K562 (cell line): ENCODE measurements around the gene MBNL1. TPM values are rescaled to one million over a fixed set of nuclear protein-coding genes. Genes with fewer than 3 reads are reported as not detected.
A peak's percentile ranks its signal among the peaks of the same experiment; 100 is the strongest.

ENCODE experiments used
- CEBPG ChIP-seq, 3 experiments: fragments of 200-800 bp in 1 of 3; sonication (Bioruptor generic) in 1 of 3; sonication (generic) in 1 of 3; formaldehyde crosslinking in 1 of 3; IDR thresholded peaks in 2 of 3; conservative IDR thresholded peaks in 1 of 3; 2 replicates each; pipeline versions ENCODE4 v1.6.1 to v1.8.0; 2016 to 2022; ENCODE audit warnings: missing compliant biosample characterization in 2 of 3, missing genetic modification characterization in 2 of 3, mild to moderate bottlenecking in 1 of 3, missing genetic modification reagents in 1 of 3
- DDX20 ChIP-seq: fragments of 450-650 bp; IDR thresholded peaks from 2 replicates; pipeline ENCODE4 v1.6.1; 2016; ENCODE audit warnings: missing genetic modification characterization, low read depth, mild to moderate bottlenecking, missing compliant biosample characterization, moderate library complexity
- FOXK2 ChIP-seq, 2 experiments: fragments of 450-650 bp; IDR thresholded peaks in 1 of 2; conservative IDR thresholded peaks in 1 of 2; 2 replicates each; pipeline ENCODE4 v1.6.1; 2016; ENCODE audit warnings: low read depth in 2 of 2, mild to moderate bottlenecking in 1 of 2
- HDAC1 ChIP-seq, 2 experiments: fragments of 450-650 bp; IDR thresholded peaks; 2 replicates each; pipeline ENCODE4 v1.6.1; 2016 to 2017; ENCODE audit warnings: inconsistent platforms in 1 of 2, mild to moderate bottlenecking in 1 of 2, moderate library complexity in 1 of 2
- PHTF2 ChIP-seq: fragments of 250-450 bp; sonication (Bioruptor Pico); IDR thresholded peaks from 2 replicates; pipeline ENCODE4 v1.5.0; 2021; ENCODE audit warnings: mild to moderate bottlenecking
- POLR3G ChIP-seq: IDR thresholded peaks from 2 replicates; pipeline ENCODE4 v1.6.1; 2011; ENCODE audit not compliant: insufficient read length, insufficient replicate concordance; ENCODE audit errors: extremely low read depth
- SMAD1 ChIP-seq: fragments of 150-350 bp; IDR thresholded peaks from 2 replicates; pipeline ENCODE4 v1.6.1; 2014; ENCODE audit warnings: low read length, low read depth; ENCODE audit not compliant: partially characterized antibody
- YY1 ChIP-seq, 3 experiments: IDR thresholded peaks; 2 replicates each; pipeline ENCODE4 v1.6.1; 2011; ENCODE audit warnings: low read length in 2 of 3, mild to moderate bottlenecking in 2 of 3, moderate library complexity in 2 of 3, borderline replicate concordance in 1 of 3, control low read depth in 1 of 3, low read depth in 1 of 3; ENCODE audit not compliant: insufficient read depth in 3 of 3, insufficient replicate concordance in 2 of 3, control insufficient read depth in 1 of 3, insufficient read length in 1 of 3; ENCODE audit errors: extremely low read depth in 1 of 3
- ZNF444 ChIP-seq: fragments of 250-450 bp; sonication (Bioruptor Pico); IDR thresholded peaks from 2 replicates; pipeline ENCODE4 v1.4.0; 2020; ENCODE audit warnings: mild to moderate bottlenecking, moderate library complexity
- polyA plus RNA-seq, 8 experiments: library from polyadenylated mRNA; depleted of rRNA in 4 of 8; stranded (reverse) in 5 of 8; unstranded in 3 of 8; fragments of >200 nt; fragmentation: Nextera tagmentation in 2 of 8; fragmentation: Illumina TruSeq in 1 of 8; extraction: Ambion mirVana in 2 of 8; extraction: Trizol in 1 of 8; gene quantifications; 2 replicates each; pipeline versions ENCODE4 v1.2.1 to v1.2.3, GENCODE V29; 2011 to 2014; ENCODE audit warnings: inconsistent platforms in 1 of 8, missing spikeins in 1 of 8
- total RNA-seq, 7 experiments: library from RNA; depleted of rRNA in 6 of 7; stranded (reverse); fragments of >200 nt in 6 of 7; fragmentation: Illumina TruSeq in 2 of 7; extraction: Trizol in 2 of 7; gene quantifications; 2 replicates each; pipeline versions ENCODE4 v1.2.1 to v1.2.3, GENCODE V29; 2011 to 2021; ENCODE audit warnings: low replicate concordance in 1 of 7
- TF ChIP-seq, protein P1 (sequence below): fragments of 450-650 bp; IDR thresholded peaks from 2 replicates; pipeline ENCODE4 v1.6.1; 2014; ENCODE audit warnings: low read depth, mild to moderate bottlenecking, moderate library complexity, borderline replicate concordance
- TF ChIP-seq, protein P2 (sequence below): fragments of 250-450 bp; sonication (Bioruptor Pico); IDR thresholded peaks from 2 replicates; pipeline ENCODE4 v1.8.0; 2021; ENCODE audit warnings: mild to moderate bottlenecking, moderate library complexity
- TF ChIP-seq, protein P3 (sequence below): fragments of 450-650 bp; IDR thresholded peaks from 2 replicates; pipeline ENCODE4 v1.6.1; 2016; ENCODE audit warnings: mild to moderate bottlenecking
- TF ChIP-seq, protein P4 (sequence below): fragments of 450-650 bp; IDR thresholded peaks from 2 replicates; pipeline ENCODE4 v1.6.1; 2016
- TF ChIP-seq, protein P5 (sequence below): fragments of 250-450 bp; sonication (Bioruptor Pico); IDR thresholded peaks from 2 replicates; pipeline ENCODE4 v1.5.0; 2021; ENCODE audit warnings: mild to moderate bottlenecking, moderate library complexity

MBNL1 gene
- total and polyA plus RNA-seq, 9 of the 15 experiments (the other 6 are each of a cell fraction or from before 2014, with no cell fraction given), result 70.3 to 243 (median 220) TPM

DNA sequence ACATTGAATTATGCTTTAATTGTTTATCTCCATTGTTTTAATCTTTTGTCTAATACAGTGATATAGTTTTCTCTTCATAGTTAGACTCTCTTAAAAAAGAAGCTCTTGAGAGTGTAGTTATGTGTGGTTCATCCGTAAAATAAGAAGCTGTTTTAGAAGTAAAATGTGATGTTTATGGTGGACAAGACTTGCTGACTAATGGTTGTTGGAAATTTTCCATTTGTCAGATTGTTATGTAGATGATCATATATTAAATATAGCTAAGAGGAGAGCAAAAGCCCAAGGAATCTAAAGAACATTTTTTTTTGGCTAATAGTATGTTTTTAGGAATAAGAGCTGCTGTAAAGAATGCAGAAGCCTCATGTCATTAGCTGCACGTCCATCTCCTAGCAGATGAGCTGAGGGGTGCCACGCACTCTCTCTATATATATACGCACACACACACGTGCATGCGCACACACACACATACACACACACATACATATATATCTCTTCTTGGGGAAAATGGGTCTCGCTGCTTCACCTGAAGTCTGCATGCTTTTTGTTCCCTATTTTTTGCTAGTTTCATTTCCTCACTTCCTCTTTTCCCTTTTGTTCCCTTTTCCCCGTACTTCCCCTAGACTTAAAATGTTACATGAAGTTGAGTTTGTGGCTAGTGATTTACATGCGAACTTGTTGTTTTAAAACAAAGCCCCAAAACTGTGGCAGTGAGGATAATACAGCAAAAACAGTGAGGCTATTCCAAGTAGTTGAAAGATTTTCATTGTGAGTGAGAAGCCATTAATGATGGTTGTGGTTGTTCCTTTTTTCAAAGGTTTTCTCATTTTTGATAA, 107.8 kb downstream of the MBNL1 start (continued):
- TF ChIP-seq FOXK2 (conservative IDR thresholded peaks at IDR 0.05 in 1 of 2, IDR thresholded peaks at IDR 0.05 in 1 of 2; ENCODE audit: low read depth in 2 of 2), result 0 out of 4 replicates have a peak, but pooled peaks have one; percentile 34 to 59
- no peak for TF ChIP-seq PHTF2
- no peak for TF ChIP-seq ZNF444
- TF ChIP-seq CEBPG (CRISPR knock-in tag; IDR thresholded peaks at IDR 0.05), result no peak
- no peak for TF ChIP-seq CEBPG (tag; conservative IDR thresholded peaks at IDR 0.05 in 1 of 2, IDR thresholded peaks at IDR 0.05 in 1 of 2)
- TF ChIP-seq, protein P1, sequence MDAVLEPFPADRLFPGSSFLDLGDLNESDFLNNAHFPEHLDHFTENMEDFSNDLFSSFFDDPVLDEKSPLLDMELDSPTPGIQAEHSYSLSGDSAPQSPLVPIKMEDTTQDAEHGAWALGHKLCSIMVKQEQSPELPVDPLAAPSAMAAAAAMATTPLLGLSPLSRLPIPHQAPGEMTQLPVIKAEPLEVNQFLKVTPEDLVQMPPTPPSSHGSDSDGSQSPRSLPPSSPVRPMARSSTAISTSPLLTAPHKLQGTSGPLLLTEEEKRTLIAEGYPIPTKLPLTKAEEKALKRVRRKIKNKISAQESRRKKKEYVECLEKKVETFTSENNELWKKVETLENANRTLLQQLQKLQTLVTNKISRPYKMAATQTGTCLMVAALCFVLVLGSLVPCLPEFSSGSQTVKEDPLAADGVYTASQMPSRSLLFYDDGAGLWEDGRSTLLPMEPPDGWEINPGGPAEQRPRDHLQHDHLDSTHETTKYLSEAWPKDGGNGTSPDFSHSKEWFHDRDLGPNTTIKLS, result no peak
- no peak for TF ChIP-seq YY1 (IDR thresholded peaks at IDR 0.05; ENCODE audit: borderline replicate concordance in 1 of 3, control insufficient read depth in 1 of 3, extremely low read depth in 1 of 3, insufficient read depth in 3 of 3, insufficient read length in 1 of 3, insufficient replicate concordance in 2 of 3, low read depth in 1 of 3, low read length in 2 of 3)
- TF ChIP-seq, protein P2, sequence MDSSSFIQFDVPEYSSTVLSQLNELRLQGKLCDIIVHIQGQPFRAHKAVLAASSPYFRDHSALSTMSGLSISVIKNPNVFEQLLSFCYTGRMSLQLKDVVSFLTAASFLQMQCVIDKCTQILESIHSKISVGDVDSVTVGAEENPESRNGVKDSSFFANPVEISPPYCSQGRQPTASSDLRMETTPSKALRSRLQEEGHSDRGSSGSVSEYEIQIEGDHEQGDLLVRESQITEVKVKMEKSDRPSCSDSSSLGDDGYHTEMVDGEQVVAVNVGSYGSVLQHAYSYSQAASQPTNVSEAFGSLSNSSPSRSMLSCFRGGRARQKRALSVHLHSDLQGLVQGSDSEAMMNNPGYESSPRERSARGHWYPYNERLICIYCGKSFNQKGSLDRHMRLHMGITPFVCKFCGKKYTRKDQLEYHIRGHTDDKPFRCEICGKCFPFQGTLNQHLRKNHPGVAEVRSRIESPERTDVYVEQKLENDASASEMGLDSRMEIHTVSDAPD (CRISPR knock-in tag), result no peak
- peak in 1 of 2 experiments; percentile 45; a peak in 1 of 4 replicates for TF ChIP-seq HDAC1 (IDR thresholded peaks at IDR 0.05)
- TF ChIP-seq, protein P3, sequence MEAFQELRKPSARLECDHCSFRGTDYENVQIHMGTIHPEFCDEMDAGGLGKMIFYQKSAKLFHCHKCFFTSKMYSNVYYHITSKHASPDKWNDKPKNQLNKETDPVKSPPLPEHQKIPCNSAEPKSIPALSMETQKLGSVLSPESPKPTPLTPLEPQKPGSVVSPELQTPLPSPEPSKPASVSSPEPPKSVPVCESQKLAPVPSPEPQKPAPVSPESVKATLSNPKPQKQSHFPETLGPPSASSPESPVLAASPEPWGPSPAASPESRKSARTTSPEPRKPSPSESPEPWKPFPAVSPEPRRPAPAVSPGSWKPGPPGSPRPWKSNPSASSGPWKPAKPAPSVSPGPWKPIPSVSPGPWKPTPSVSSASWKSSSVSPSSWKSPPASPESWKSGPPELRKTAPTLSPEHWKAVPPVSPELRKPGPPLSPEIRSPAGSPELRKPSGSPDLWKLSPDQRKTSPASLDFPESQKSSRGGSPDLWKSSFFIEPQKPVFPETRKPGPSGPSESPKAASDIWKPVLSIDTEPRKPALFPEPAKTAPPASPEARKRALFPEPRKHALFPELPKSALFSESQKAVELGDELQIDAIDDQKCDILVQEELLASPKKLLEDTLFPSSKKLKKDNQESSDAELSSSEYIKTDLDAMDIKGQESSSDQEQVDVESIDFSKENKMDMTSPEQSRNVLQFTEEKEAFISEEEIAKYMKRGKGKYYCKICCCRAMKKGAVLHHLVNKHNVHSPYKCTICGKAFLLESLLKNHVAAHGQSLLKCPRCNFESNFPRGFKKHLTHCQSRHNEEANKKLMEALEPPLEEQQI, result peak; percentile 79
- TF ChIP-seq, protein P4, sequence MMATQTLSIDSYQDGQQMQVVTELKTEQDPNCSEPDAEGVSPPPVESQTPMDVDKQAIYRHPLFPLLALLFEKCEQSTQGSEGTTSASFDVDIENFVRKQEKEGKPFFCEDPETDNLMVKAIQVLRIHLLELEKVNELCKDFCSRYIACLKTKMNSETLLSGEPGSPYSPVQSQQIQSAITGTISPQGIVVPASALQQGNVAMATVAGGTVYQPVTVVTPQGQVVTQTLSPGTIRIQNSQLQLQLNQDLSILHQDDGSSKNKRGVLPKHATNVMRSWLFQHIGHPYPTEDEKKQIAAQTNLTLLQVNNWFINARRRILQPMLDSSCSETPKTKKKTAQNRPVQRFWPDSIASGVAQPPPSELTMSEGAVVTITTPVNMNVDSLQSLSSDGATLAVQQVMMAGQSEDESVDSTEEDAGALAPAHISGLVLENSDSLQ, result peak; percentile 41; the same call in 1 of the 2 replicates
- no peak for TF ChIP-seq DDX20
- no peak for TF ChIP-seq POLR3G
- TF ChIP-seq, protein P5, sequence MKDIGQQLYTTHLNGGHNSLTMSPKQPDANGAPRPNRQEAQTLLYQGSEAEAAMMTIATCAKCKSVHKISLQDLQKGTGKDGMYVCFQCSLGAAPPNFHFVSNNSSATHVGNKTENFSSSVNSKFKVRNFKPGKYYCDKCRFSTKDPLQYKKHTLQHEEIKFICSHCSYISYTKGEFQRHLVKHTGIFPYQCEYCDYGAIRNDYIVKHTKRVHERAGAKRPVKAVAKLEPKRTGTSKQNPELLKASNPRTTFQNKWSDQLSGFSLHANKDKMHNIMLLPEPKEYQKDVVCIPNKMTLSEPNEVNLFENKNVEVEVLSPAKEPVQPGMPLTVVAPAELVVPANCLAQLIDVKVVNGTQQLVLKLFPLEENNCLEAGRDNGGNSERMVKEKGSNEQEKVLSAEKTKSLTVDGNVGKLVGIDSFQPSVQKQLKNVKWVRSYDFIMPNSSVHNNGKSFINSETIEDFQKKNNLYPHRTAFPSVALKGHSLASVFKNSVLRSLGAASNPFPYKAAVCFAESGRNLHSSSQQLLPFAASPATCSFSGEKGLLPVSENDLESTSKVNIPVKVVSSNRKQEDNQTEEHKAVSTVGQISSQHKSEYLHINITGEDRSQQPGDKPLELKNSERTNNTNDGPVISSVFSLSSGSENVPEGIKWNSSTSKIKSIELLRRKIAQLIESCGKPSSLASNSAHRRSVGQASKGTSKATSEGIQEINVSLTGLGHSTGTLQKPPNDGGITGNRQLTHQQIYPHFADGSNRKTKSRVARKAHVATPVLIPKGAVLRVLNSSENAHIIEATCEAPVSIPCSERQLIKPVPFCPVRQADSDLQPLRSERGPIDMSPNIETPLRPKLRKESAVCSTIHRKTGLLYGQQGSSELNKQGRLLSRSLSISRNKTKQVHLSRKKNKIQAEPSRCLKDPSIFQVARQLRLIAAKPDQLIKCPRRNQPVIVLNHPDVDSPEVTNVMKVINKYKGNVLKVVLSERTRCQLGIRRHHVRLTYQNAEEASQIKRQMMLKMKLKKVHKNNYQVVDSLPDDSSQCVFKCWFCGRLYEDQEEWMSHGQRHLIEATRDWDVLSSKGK (CRISPR knock-in tag), result no peak
- TF ChIP-seq SMAD1, result no peak
